H1 (cell line): ENCODE results near the gene SP5.

ENCODE experiments used
- BACH1 ChIP-seq: IDR thresholded peaks from 2 replicates; pipeline ENCODE4 v1.6.1; 2012; ENCODE audit warnings: low read length, improper control_type of control experiment
- CTCF ChIP-seq, 3 experiments: IDR thresholded peaks; 1 replicate in 2 of 3; 2 replicates in 1 of 3; pipeline versions ENCODE4 v1.5.1 to v1.6.1; 2011; ENCODE audit warnings: low read length in 3 of 3, mild to moderate bottlenecking in 3 of 3, inconsistent platforms in 2 of 3, low read depth in 1 of 3, moderate library complexity in 1 of 3; ENCODE audit not compliant: insufficient read depth in 1 of 3; ENCODE audit errors: control extremely low read depth in 1 of 3
- SIN3A ChIP-seq, 2 experiments: IDR thresholded peaks in 1 of 2; conservative IDR thresholded peaks in 1 of 2; 2 replicates each; pipeline ENCODE4 v1.6.1; 2011 to 2012; ENCODE audit warnings: low read length in 2 of 2, improper control_type of control experiment in 1 of 2, low read depth in 1 of 2, mild to moderate bottlenecking in 1 of 2

- no peak for TF ChIP-seq CTCF (IDR thresholded peaks at IDR 0.05; ENCODE audit: control extremely low read depth in 1 of 3, insufficient read depth in 1 of 3, low read depth in 1 of 3, low read length in 3 of 3)
- no peak for TF ChIP-seq SIN3A (conservative IDR thresholded peaks at IDR 0.05 in 1 of 2, IDR thresholded peaks at IDR 0.05 in 1 of 2; ENCODE audit: low read depth in 1 of 2, low read length in 2 of 2)
- no peak for TF ChIP-seq BACH1
Observed at GRCh38 chr2:170680172-170680941, 34.8 kb upstream of the SP5 start.
